ENCODE results near the gene CNTNAP5. TPM values are rescaled to one million over a fixed set of nuclear protein-coding genes. Genes with fewer than 3 reads are reported as not detected.

The CNTNAP5 gene
- total RNA-seq, 1 donor from 2014 or later: 5.0 TPM

- TF ChIP-seq CTCF (conservative IDR thresholded peaks at IDR 0.05): no peak
- Mint-ChIP-seq H3K36me3 (no peaks in the 10 kb centered on the region), H3K9me3 (peaks cover 9% of the 10 kb centered on the region), H3K27ac (no peak overlapping the region), H3K4me3 (no peak overlapping the region), H3K27me3 (peaks cover 6% of the 10 kb centered on the region), H3K4me1 (ENCODE audit: unreplicated experiment) (no peaks in the 10 kb centered on the region)
- DNase-seq (ENCODE audit: extremely low spot score, unreplicated experiment): no peak
These were observed 425.4 kb downstream of the CNTNAP5 start for GRCh38 chr2:124450481-124450880.

- DNase-seq (ENCODE audit: extremely low spot score, unreplicated experiment): no peak
- H3K36me3 Mint-ChIP-seq: no peaks in the 10 kb centered on the region
- H3K27ac Mint-ChIP-seq: no peak overlapping the region
- no peak overlapping the region for H3K4me3 Mint-ChIP-seq
- H3K4me1 Mint-ChIP-seq (ENCODE audit: unreplicated experiment): peaks cover 9% of the 10 kb centered on the region
- no peaks in the 10 kb centered on the region for H3K9me3 Mint-ChIP-seq
- H3K27me3 Mint-ChIP-seq: no peaks in the 10 kb centered on the region
- no peak for TF ChIP-seq CTCF (conservative IDR thresholded peaks at IDR 0.05)
These were observed 451.2 kb downstream of the CNTNAP5 start for GRCh38 chr2:124476291-124476690.

- no peak overlapping the region for H3K4me3 Mint-ChIP-seq
- H3K36me3 Mint-ChIP-seq: no peaks in the 10 kb centered on the region
- TF ChIP-seq CTCF (conservative IDR thresholded peaks at IDR 0.05): no peak
- DNase-seq (ENCODE audit: extremely low spot score, unreplicated experiment): no peak
- no peak overlapping the region for H3K27ac Mint-ChIP-seq
- H3K9me3 Mint-ChIP-seq: no peaks in the 10 kb centered on the region
- no peaks in the 10 kb centered on the region for H3K27me3 Mint-ChIP-seq
- H3K4me1 Mint-ChIP-seq (ENCODE audit: unreplicated experiment): peaks cover 14% of the 10 kb centered on the region
These were observed 453.7 kb downstream of the CNTNAP5 start for GRCh38 chr2:124478761-124479160.

GRCh38 chr2:124480958-124481357, 455.9 kb downstream of the CNTNAP5 start:
- no peaks in the 10 kb centered on the region for H3K27me3 Mint-ChIP-seq
- H3K36me3 Mint-ChIP-seq: no peaks in the 10 kb centered on the region
- no peak overlapping the region for H3K4me3 Mint-ChIP-seq
- peaks cover 14% of the 10 kb centered on the region for H3K4me1 Mint-ChIP-seq (ENCODE audit: unreplicated experiment)
- no peak for DNase-seq (ENCODE audit: extremely low spot score, unreplicated experiment)
- H3K27ac Mint-ChIP-seq: no peak overlapping the region
- no peaks in the 10 kb centered on the region for H3K9me3 Mint-ChIP-seq
- no peak for TF ChIP-seq CTCF (conservative IDR thresholded peaks at IDR 0.05)

GRCh38 chr2:124482044-124482443, 457.0 kb downstream of the CNTNAP5 start:
- Mint-ChIP-seq H3K9me3 (no peaks in the 10 kb centered on the region), H3K27ac (no peak overlapping the region), H3K27me3 (no peaks in the 10 kb centered on the region), H3K4me3 (no peak overlapping the region), H3K4me1 (ENCODE audit: unreplicated experiment) (peaks cover 14% of the 10 kb centered on the region), H3K36me3 (no peaks in the 10 kb centered on the region)
- no peak for TF ChIP-seq CTCF (conservative IDR thresholded peaks at IDR 0.05)
- DNase-seq (ENCODE audit: extremely low spot score, unreplicated experiment): no peak

GRCh38 chr2:124482551-124482950, 457.5 kb downstream of the CNTNAP5 start:
- no peaks in the 10 kb centered on the region for H3K27me3 Mint-ChIP-seq
- H3K4me1 Mint-ChIP-seq (ENCODE audit: unreplicated experiment): peaks cover 14% of the 10 kb centered on the region
- H3K27ac Mint-ChIP-seq: no peak overlapping the region
- TF ChIP-seq CTCF (conservative IDR thresholded peaks at IDR 0.05): no peak
- no peaks in the 10 kb centered on the region for H3K9me3 Mint-ChIP-seq
- no peaks in the 10 kb centered on the region for H3K36me3 Mint-ChIP-seq
- DNase-seq (ENCODE audit: extremely low spot score, unreplicated experiment): no peak
- no peak overlapping the region for H3K4me3 Mint-ChIP-seq

Measured in type B pancreatic cell (in vitro differentiated cells).